CD4-positive, CD25-positive, alpha-beta regulatory T cell (primary cell): ENCODE data around the gene ATF5. TPM values are rescaled to one million over a fixed set of nuclear protein-coding genes. Genes with fewer than 3 reads are reported as not detected.

Experiments used
- ATAC-seq, 2 donors: fragments of 150-1000 bp; cut with Tn5 transposase; one replicate each; pipeline ENCODE4 v1.10.0; 2021; ENCODE audit warnings: low read depth in 2 of 2, moderate number of reproducible peaks in 2 of 2, moderate library complexity in 1 of 2
- DNase-seq, 3 donors: peaks; one replicate each; pipeline versions ENCODE4 v3.0.0 to v3.0.0-alpha.2; 2012 to 2022; ENCODE audit warnings: mixed read lengths in 1 of 3
- H3K27ac ChIP-seq: one replicate; pipeline ENCODE4 v1.7.0; 2013; ENCODE audit warnings: mild to moderate bottlenecking, low read length; ENCODE audit not compliant: insufficient read depth, poor library complexity, severe bottlenecking
- H3K27me3 ChIP-seq: one replicate; pipeline ENCODE4 v1.7.0; 2013; ENCODE audit warnings: low read length; ENCODE audit not compliant: control insufficient read depth, insufficient read depth
- H3K36me3 ChIP-seq: one replicate; pipeline ENCODE4 v1.7.0; 2013; ENCODE audit warnings: mild to moderate bottlenecking, low read length, moderate library complexity; ENCODE audit not compliant: control insufficient read depth, insufficient read depth
- H3K4me1 ChIP-seq: 2 replicates; pipeline ENCODE4 v1.7.0; 2013; ENCODE audit warnings: mild to moderate bottlenecking, low read length; ENCODE audit not compliant: insufficient read depth, control insufficient read depth, poor library complexity, severe bottlenecking
- H3K4me3 ChIP-seq: one replicate; pipeline ENCODE4 v1.7.0; 2013; ENCODE audit warnings: low read depth, mild to moderate bottlenecking, low read length, moderate library complexity
- H3K9me3 ChIP-seq, 2 experiments: 1 replicate in 1 of 2; 2 replicates in 1 of 2; pipeline ENCODE4 v1.7.0; 2013; ENCODE audit warnings: low read length in 2 of 2, mild to moderate bottlenecking in 1 of 2, moderate library complexity in 1 of 2; ENCODE audit not compliant: control insufficient read depth in 2 of 2
- H3K27ac Mint-ChIP-seq, 3 donors: one replicate each; pipeline ENCODE4 v1.8.0; 2020 to 2022; ENCODE audit warnings: mild to moderate bottlenecking in 3 of 3, mixed read lengths in 3 of 3, moderate library complexity in 2 of 3
- H3K27me3 Mint-ChIP-seq: one replicate; pipeline ENCODE4 v1.8.0; 2022; ENCODE audit warnings: mild to moderate bottlenecking, mixed read lengths
- H3K36me3 Mint-ChIP-seq: one replicate; pipeline ENCODE4 v1.8.0; 2020; ENCODE audit warnings: mixed read lengths
- H3K4me1 Mint-ChIP-seq, 4 donors: one replicate each; pipeline ENCODE4 v1.8.0; 2020 to 2022; ENCODE audit warnings: mixed read lengths in 4 of 4, mild to moderate bottlenecking in 1 of 4
- H3K4me3 Mint-ChIP-seq, 4 donors: one replicate each; pipeline ENCODE4 v1.8.0; 2020 to 2022; ENCODE audit warnings: mild to moderate bottlenecking in 4 of 4, mixed read lengths in 4 of 4, moderate library complexity in 3 of 4
- H3K9me3 Mint-ChIP-seq, 7 donors: one replicate each; pipeline ENCODE4 v1.8.0; 2020 to 2022; ENCODE audit warnings: mixed read lengths in 7 of 7, mild to moderate bottlenecking in 3 of 7, moderate library complexity in 2 of 7
- polyA plus RNA-seq, 4 donors: library from polyadenylated mRNA; unstranded; fragments of 300-500 nt; fragmentation: Illumina TruSeq; gene quantifications; one replicate each; pipeline ENCODE4 v1.2.3, GENCODE V29; 2021
- total RNA-seq: library from RNA; stranded (reverse); gene quantifications from one replicate; pipeline ENCODE4 v1.2.3, GENCODE V29; 2022

The ATF5 gene
- total and polyA plus RNA-seq, 5 donors from 2014 or later, result 0.60 to 19.7 (median 1.2) TPM

- no peak for DNase-seq
- peaks cover 48% of the 10 kb centered on the region for H3K4me1 ChIP-seq
- H3K36me3 ChIP-seq, result peaks cover 34% of the 10 kb centered on the region
- peaks cover 0 to 3% (median 0%) of the 10 kb centered on the region in 7 donors for H3K9me3 Mint-ChIP-seq
- peaks cover 16% of the 10 kb centered on the region for H3K27me3 Mint-ChIP-seq
- no peaks in the 10 kb centered on the region for H3K27me3 ChIP-seq
- peak overlapping the region; percentile 60 to 98 (median 89) for H3K27ac Mint-ChIP-seq
- no peak overlapping the region for H3K27ac ChIP-seq
- no peak for ATAC-seq
- H3K4me3 Mint-ChIP-seq, result peak overlapping the region; percentile 97 to 99 (median 97)
- H3K9me3 ChIP-seq, result no peaks in the 10 kb centered on the region
- peaks cover 9% of the 10 kb centered on the region for H3K36me3 Mint-ChIP-seq
- H3K4me1 Mint-ChIP-seq, result peaks cover 11 to 78% (median 44%) of the 10 kb centered on the region in 4 donors
- peak overlapping the region; percentile 37 for H3K4me3 ChIP-seq
Measured at GRCh38 chr19:49927526-49928264, 1.3 kb upstream of the ATF5 start.

GRCh38 chr19:49929611-49930482, 842 bp downstream of the ATF5 start:
- Mint-ChIP-seq H3K9me3 (peaks cover 0 to 3% (median 0%) of the 10 kb centered on the region in 7 donors), H3K36me3 (peaks cover 9% of the 10 kb centered on the region), H3K27ac (peak overlapping the region; percentile 98 to 99 (median 98)), H3K4me1 (peaks cover 11 to 76% (median 51%) of the 10 kb centered on the region in 4 donors), H3K4me3 (peak overlapping the region; percentile 97 to 99 (median 97)), H3K27me3 (peaks cover 16% of the 10 kb centered on the region)
- Histone ChIP-seq H3K9me3 (no peaks in the 10 kb centered on the region), H3K36me3 (peaks cover 19% of the 10 kb centered on the region), H3K4me3 (peak overlapping the region; percentile 84), H3K4me1 (peaks cover 54% of the 10 kb centered on the region), H3K27ac (peak overlapping the region; percentile 95), H3K27me3 (no peaks in the 10 kb centered on the region)
- DNase-seq (peak; percentile 87 to 97 (median 95)), ATAC-seq (peak; percentile 89)

GRCh38 chr19:49930483-49931011, 1.5 kb downstream of the ATF5 start:
- peaks cover 5% of the 10 kb centered on the region for H3K36me3 Mint-ChIP-seq
- DNase-seq (peak in 2 of 3 donors; percentile 18 to 19), ATAC-seq (no peak)
- H3K4me3 Mint-ChIP-seq, result peak overlapping the region; percentile 67 to 99 (median 97)
- Histone ChIP-seq H3K4me1 (peaks cover 54% of the 10 kb centered on the region), H3K27ac (peak overlapping the region; percentile 95), H3K4me3 (no peak overlapping the region), H3K36me3 (peaks cover 14% of the 10 kb centered on the region), H3K9me3 (no peaks in the 10 kb centered on the region), H3K27me3 (no peaks in the 10 kb centered on the region)
- peaks cover 16% of the 10 kb centered on the region for H3K27me3 Mint-ChIP-seq
- peak overlapping the region; percentile 98 to 99 (median 98) for H3K27ac Mint-ChIP-seq
- H3K9me3 Mint-ChIP-seq, result no peaks in the 10 kb centered on the region
- peaks cover 11 to 72% (median 48%) of the 10 kb centered on the region in 4 donors for H3K4me1 Mint-ChIP-seq

GRCh38 chr19:49931293-49932040, 2.5 kb downstream of the ATF5 start:
- peak overlapping the region; percentile 18 for H3K4me3 ChIP-seq
- H3K4me1 ChIP-seq, result peaks cover 54% of the 10 kb centered on the region
- Mint-ChIP-seq H3K27me3 (peaks cover 16% of the 10 kb centered on the region), H3K4me3 (peak overlapping the region; percentile 0 to 97 (median 36)), H3K27ac (peak overlapping the region in 2 of 3 donors; percentile 60 to 92), H3K9me3 (no peaks in the 10 kb centered on the region), H3K36me3 (peaks cover 5% of the 10 kb centered on the region), H3K4me1 (peaks cover 11 to 67% (median 48%) of the 10 kb centered on the region in 4 donors)
- ATAC-seq (no peak), DNase-seq (no peak)
- peaks cover 11% of the 10 kb centered on the region for H3K36me3 ChIP-seq
- H3K27ac ChIP-seq, result no peak overlapping the region
- H3K27me3 ChIP-seq, result no peaks in the 10 kb centered on the region
- H3K9me3 ChIP-seq, result no peaks in the 10 kb centered on the region

GRCh38 chr19:49932041-49932451, 3.0 kb downstream of the ATF5 start:
- H3K27ac Mint-ChIP-seq, result peak overlapping the region in 1 of 3 donors; percentile 48
- no peaks in the 10 kb centered on the region for H3K9me3 Mint-ChIP-seq
- ATAC-seq (no peak), DNase-seq (no peak)
- H3K4me1 ChIP-seq, result peaks cover 50% of the 10 kb centered on the region
- H3K36me3 ChIP-seq, result peaks cover 6% of the 10 kb centered on the region
- H3K4me1 Mint-ChIP-seq, result peaks cover 11 to 62% (median 47%) of the 10 kb centered on the region in 4 donors
- peaks cover 5% of the 10 kb centered on the region for H3K36me3 Mint-ChIP-seq
- peak overlapping the region; percentile 56 to 97 (median 65) for H3K4me3 Mint-ChIP-seq
- H3K9me3 ChIP-seq, result no peaks in the 10 kb centered on the region
- peak overlapping the region; percentile 18 for H3K4me3 ChIP-seq
- H3K27me3 ChIP-seq, result no peaks in the 10 kb centered on the region
- no peak overlapping the region for H3K27ac ChIP-seq
- peaks cover 16% of the 10 kb centered on the region for H3K27me3 Mint-ChIP-seq

GRCh38 chr19:49932731-49933131, 3.7 kb downstream of the ATF5 start:
- no peaks in the 10 kb centered on the region for H3K9me3 ChIP-seq
- no peaks in the 10 kb centered on the region for H3K36me3 ChIP-seq
- Mint-ChIP-seq H3K27ac (peak overlapping the region in 1 of 3 donors; percentile 80), H3K4me3 (peak overlapping the region; percentile 74 to 87 (median 83)), H3K9me3 (no peaks in the 10 kb centered on the region), H3K27me3 (peaks cover 16% of the 10 kb centered on the region), H3K4me1 (peaks cover 6 to 59% (median 41%) of the 10 kb centered on the region in 4 donors), H3K36me3 (no peaks in the 10 kb centered on the region)
- H3K27me3 ChIP-seq, result no peaks in the 10 kb centered on the region
- DNase-seq (peak; percentile 15 to 86 (median 60)), ATAC-seq (peak in 1 of 2 donors; percentile 14)
- H3K4me1 ChIP-seq, result peaks cover 46% of the 10 kb centered on the region
- H3K4me3 ChIP-seq, result no peak overlapping the region
- H3K27ac ChIP-seq, result no peak overlapping the region

GRCh38 chr19:49933643-49934042, 4.6 kb downstream of the ATF5 start:
- Histone ChIP-seq H3K9me3 (no peaks in the 10 kb centered on the region), H3K27me3 (no peaks in the 10 kb centered on the region), H3K4me3 (no peak overlapping the region), H3K36me3 (no peaks in the 10 kb centered on the region), H3K27ac (no peak overlapping the region), H3K4me1 (peaks cover 42% of the 10 kb centered on the region)
- Mint-ChIP-seq H3K27me3 (peaks cover 11% of the 10 kb centered on the region), H3K27ac (peak overlapping the region in 2 of 3 donors; percentile 75 to 95), H3K4me3 (peak overlapping the region; percentile 68 to 87 (median 82)), H3K4me1 (peaks cover 6 to 52% (median 34%) of the 10 kb centered on the region in 4 donors), H3K36me3 (no peaks in the 10 kb centered on the region), H3K9me3 (no peaks in the 10 kb centered on the region)
- DNase-seq, result no peak
- ATAC-seq, result no peak
